GM21423 (cell line): ENCODE measurements around the gene PDE11A.
"Not testable (repeated sequence)": the region's sequence is repeated elsewhere in the genome, so short reads cannot be mapped to it uniquely, and the experiment has no call there.

Source experiments
- ATAC-seq: cut with Tn5 transposase; IDR thresholded peaks from one replicate; pipeline ENCODE4 v1.9.1; 2021; ENCODE audit warnings: mild to moderate bottlenecking, moderate library complexity; ENCODE audit not compliant: unreplicated experiment

Gene PDE11A

DNA sequence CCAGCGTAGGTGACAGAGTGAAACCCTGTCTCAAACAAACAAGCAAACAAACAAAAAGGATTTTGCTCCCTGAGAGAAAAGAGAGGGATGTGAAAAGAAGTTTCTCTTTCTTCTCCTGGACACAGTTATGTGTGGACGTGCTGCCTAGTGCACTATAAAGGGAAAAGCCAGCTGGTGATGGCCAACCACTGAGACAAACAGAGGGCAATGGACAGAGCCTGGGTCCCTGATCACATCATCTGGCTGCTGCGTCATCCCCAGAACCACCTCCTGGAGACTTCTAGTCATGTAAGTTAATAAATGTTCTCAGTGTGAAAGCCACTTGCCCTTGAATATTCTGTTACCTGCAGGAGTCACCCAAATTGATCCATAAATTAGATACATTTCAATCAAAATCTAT, 184.9 kb downstream of the PDE11A start:
- ATAC-seq = no peak

DNA sequence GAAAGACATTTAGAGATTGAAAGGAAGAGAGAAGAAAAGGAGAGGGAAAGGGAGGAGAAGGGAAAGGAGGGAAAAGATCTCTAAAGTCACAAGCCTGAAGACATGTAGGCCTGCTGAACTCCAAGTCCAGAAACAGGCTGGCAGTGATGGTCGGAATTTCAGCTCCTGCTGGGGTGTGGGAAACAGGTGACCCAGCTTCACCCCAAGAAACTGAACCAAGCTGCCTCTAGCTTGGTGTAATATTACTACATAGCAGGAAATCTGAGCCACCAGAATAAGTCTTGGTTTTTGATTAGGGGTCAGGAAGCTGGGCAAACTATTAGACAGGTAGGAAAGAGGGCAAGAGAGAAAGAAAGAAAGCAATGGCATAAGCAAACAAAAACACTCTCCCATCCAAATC, 185.8 kb downstream of the PDE11A start:
- ATAC-seq = no peak

DNA sequence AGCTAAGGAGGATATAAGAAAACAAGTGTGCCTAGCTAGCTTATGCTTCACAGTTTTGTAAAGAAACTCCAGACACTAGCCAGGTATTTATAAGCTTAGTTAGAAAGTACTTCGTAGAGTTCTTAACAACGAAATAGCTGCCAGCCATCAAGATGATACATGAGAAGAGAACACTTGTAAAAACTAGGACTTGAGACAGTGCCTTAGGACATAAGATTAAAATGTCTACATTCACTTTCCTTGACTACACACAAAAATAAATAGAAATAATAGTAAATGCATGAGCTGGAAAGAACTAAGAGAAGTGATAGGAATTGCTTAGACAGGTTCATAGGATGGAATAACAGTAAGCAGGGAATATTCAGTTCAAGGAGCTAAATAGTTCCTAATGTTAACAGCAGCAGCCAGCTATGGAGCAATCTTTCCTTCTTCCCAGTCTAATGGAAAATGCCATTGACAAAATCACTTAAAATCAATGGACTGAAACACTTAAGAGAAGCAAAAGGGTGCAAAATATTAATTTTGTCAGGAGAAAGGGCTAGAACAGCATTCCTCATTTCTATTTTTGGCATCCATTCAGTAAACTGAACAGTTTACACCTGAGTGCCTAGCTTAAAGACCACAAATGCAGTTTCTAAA, 186.6 kb downstream of the PDE11A start:
- no peak for ATAC-seq

DNA sequence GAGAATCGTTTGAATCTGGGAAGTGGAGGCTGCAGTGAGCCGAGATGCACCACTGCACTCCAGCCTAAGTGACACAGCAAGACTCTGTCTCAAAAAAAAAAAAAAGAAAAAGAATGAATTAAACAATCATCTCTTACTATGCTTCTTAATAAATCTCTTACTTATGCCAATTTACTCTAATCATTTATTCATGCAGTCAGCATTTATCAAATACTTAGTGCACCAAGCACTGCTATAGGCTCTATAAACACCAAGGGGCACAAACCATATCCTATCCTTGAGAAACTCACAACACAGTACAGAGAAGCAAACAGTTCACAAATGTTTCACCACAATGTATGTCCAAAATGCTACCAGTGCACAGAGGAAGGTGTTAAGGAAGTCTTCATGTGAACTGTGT, 189.4 kb downstream of the PDE11A start:
- ATAC-seq = no peak

DNA sequence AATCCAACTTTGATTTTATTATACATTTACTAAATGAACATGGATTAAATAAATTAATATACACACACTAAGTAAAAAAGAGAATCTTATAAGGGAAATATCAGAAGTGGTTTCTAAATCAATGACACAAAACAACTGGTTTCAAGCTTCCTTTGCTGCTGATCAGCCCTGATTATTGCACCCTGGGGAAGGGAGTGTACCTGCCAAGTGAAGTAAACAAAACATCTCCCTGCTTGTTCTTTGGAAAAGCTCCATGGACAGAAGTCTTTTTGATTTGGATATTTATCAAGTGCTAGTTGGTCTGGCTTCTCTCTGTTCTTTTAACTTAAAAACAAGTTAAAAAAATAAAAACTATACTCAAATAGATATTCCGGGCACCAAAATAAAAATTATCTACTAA, 190.1 kb downstream of the PDE11A start:
- no peak for ATAC-seq

DNA sequence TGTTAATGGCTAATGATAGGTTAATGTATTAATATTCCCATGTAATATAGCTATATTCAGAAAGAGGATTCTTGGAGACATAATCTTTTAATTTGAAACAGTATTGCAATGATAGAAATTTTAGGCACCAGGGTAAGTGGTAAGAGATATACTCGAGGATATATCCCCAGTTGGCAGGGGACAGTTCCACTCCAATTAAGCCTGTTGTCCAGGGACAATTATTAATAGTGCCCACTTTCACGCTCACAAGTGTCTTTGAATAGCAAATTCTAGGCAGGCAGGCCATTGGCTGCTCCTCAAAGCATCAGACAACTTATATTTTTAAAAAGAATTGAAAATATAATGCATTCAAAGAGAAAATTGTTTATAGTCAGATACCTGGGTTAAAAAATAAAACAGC, 190.7 kb downstream of the PDE11A start:
- ATAC-seq = no peak

DNA sequence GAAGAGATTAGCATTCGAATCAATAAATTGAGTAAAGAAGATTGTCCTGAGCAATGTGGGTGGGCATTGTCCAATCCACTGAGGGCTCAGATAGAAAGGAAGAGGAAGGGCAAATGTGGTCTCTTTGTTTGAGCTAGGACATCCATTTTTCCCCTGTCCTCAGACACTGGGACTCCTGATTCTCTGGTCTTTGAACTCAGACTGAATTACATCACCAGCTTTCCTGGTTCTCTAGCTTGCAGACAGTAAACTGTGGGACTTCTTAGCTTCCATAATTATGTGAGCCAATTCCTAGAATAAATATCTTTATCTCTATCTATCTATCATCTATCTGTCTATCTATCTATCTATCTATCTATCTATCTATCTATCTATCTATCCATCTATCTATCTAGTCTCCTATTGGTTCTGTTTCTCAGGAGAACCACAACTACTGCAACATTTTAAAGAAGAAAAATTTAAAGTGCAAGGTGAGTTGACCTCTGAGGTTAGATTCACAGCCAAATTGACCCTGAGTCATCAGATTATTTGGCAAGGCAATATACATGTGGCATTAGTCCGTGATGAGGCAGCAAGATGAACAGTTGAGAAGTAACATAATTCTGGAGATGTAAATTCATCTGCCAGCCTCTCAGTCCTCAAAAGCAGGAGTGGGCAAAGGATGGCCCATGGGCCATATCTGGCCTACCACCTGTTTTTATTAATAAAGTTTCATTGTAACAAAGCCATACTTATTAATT, 191.4 kb downstream of the PDE11A start:
- ATAC-seq = no peak

DNA sequence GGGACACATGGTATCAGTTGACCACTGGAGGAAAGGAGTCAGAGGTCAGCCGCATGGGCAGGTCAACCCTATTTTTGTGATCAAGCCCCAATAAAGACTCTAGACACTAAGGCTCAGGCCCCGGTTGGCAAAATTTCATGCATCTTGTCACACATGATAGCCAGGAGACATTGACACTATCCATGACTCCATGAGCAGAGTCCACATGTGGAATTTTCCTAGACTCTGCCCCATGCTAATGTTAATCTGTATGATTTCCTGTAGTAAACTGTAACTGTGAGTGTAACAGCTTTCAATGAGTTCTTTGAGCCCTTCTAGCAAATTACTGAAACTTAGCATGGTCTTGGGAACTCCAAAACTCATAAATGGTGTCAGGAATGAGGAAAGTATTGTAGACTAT, 192.3 kb downstream of the PDE11A start:
- ATAC-seq = no peak

DNA sequence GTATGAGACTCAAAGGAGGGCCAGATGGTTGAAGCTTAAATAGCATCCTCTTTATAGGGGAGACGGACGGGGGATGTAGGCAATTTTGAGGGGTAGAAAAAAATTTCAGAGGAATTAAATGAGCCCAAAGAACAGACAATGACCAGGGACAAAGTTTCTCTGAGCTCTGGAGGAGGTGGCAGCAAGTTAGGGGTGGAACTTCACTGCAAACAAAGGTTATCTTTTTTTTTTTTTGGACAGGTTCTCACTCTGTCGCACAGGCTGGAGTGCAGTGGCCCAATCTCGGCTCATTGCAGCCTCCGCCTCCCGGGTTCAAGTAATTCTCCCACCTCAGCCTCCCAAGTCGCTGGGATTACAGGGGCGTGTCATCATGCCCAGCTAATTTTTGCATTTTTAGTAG, 195.6 kb downstream of the PDE11A start:
- no peak for ATAC-seq

DNA sequence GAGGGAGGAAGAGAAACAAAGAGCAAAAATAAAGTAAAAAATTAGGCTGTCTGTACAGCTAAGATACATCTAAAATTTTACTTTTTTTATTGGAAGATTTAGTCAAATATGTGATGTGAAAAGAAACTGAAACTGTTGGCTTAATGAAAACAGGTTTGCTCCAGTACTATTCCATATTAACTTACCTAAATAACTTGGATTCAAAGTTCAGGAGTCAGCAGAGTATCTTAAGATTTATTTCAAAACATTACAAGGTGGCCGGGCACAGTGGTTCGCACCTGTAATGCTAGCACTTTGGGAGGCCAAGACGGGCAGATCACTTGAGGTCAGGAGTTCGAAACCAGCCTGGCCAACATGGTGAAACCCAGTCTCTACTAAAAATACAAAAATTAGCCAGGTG, 197.9 kb downstream of the PDE11A start:
- no peak for ATAC-seq

DNA sequence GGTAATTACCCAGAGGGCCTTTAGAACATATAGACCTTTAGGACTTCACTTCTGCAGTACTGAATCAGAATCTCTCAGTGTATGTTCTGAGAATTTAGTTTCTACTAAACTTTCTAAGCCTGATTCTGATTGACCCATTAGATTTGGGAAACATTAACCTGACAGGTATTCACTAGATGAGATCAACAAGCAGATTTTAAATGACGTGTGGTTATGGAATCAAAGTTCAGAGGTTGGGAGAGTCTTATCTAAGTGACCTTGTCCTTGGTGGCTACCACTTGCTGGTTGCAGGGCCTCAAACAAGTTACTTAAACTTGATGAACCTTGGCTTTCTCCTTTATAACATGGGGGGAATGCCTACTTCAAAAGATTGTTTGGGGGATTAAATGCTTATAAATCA, 198.7 kb downstream of the PDE11A start:
- no peak for ATAC-seq

DNA sequence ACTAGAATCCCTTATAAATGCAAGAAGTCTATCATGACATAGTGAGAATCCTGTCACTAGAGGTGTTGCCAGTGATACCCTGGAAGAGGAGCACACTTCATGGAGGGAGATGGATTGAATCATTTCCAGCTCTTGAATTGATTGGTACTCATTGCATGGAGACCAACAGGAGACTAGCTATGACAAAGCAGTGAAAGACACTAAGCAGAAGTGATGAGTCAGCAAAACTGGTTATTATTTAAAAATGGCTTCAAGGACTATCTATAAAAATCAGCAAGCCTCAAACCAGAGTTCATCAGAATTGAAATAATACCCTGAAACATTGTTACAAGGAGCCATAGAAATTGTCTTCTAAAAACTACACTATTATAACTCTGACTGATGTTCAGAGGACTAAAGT, 200.3 kb downstream of the PDE11A start:
- ATAC-seq = no peak

DNA sequence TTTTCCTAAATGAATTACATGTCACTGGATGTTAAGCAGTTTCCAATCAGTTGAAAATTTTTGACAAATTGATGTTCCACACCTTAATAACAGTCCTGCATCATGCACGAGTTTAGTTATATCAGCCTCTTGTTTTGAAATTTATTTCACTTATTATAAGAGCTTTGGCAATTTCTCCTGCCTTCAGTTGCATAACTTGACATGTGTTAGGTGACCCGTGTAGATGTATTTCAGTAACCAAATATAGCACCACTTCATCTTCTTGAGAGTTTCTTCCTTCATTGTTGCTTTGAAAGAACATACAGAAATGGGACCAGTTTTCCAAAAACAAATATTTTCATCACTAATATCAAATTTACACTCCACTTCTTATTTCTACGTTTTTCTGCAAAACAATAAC, 202.7 kb downstream of the PDE11A start:
- ATAC-seq = no peak

DNA sequence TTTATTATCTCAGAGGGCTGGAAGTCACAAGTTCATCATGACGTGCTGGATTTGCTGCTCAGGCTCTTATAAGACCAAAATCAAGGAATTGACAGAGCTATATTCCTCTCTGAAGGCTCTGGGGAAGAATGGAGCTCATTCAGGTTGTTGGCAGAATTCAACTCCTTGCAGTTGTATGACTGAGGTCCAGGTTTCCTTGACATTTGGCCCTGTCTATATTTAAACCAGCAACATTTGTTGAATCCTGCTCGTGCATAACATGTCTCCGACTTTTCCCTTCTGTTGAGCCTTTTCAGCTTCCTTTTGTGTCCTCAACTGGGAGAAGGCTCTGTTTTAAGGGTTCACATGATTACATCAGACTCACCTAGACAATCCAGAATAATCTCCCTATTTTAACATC, 203.4 kb downstream of the PDE11A start:
- ATAC-seq = no peak

DNA sequence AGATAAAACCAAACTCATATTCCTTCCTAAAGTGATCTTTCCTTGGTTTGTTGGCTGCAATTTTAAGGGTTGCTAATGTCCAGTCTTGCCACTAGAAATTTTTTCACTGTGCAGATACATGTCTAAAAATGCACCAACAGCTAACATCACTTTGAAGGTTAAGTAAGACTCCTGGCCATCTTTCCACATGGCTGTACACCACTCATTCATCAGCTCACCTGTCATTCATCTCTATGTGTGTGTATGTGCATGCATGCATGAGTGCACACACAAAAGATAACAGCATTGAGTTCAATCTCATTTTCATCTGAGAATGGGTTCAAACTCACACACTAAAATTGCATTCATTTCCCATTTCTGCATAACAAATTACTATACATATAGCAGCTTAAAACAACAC, 203.8 kb downstream of the PDE11A start:
- ATAC-seq = no peak

DNA sequence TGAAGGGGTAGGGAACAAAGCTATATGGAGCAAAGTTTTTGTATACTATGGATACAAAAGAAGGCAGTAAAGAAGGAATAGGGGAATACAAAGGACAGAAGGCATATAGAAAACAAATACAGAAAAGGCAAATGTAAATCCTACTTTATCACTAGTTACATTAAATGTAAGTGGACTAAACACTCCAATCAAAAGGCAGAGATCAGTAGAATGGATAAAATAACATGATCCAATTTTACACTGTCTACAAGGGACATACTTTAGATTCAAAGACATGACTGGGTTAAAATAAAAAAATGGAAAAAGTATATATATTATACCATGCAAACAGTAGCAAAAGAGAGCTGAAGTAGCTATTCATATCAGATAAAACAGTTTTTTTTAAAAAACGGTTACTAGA, 215.0 kb downstream of the PDE11A start:
- no peak for ATAC-seq

DNA sequence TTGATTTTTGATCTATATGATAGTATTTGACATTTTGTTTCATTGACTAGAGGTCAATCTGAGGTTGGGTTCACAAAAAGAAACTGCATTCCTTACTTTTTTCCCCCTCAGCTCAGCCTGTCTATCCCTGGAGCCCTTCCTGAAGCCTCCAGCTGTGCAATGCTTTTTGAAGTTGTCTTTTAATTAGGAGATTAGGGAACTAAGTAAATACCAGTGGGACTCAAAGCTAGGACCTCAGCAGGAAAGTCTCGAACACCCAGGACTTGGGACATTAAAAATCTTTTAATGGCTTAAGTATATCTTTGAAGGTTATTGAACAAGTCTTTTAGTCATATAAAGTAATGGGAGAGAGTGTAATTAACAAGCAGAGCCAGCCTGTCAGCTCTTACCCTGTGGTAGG, 220.2 kb downstream of the PDE11A start:
- no peak for ATAC-seq

DNA sequence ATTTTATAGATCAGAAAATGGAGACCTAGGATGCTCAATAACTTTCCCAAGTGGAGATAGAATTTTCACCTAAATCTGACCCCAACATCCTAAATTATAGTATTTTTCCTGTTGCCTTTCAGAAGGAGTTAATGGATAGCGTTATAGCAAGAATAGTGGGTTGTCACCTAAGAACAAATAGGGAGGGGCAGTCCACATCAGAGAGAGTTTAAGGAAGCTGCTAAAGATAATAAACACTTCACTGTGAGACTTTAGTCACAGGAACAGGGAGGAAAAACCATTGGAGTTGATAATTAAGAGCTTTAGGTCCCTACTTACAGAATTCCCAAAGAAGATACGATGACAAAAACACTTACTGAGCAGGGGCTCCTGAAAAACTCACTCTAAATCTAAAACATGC, 229.4 kb downstream of the PDE11A start:
- no peak for ATAC-seq

DNA sequence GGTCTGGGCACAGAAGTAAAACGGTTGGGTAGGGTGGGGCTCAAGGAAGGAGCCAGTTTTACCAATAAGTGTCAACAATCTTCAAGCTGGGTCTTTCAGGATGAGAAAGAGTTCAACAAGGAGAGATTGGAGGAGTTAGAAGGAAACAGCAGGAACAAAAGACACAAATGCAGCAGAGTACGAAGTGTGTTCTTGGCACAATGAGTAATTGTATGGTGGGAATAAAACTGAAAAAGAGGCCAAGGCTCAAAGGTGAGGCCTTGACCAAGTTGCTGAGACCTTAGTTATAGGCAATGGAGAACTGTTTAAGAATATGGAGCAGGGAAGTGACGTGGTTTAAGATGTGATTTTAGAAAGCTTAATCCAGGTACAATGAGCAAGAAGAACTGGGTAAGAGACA, 230.3 kb downstream of the PDE11A start:
- ATAC-seq = no peak

DNA sequence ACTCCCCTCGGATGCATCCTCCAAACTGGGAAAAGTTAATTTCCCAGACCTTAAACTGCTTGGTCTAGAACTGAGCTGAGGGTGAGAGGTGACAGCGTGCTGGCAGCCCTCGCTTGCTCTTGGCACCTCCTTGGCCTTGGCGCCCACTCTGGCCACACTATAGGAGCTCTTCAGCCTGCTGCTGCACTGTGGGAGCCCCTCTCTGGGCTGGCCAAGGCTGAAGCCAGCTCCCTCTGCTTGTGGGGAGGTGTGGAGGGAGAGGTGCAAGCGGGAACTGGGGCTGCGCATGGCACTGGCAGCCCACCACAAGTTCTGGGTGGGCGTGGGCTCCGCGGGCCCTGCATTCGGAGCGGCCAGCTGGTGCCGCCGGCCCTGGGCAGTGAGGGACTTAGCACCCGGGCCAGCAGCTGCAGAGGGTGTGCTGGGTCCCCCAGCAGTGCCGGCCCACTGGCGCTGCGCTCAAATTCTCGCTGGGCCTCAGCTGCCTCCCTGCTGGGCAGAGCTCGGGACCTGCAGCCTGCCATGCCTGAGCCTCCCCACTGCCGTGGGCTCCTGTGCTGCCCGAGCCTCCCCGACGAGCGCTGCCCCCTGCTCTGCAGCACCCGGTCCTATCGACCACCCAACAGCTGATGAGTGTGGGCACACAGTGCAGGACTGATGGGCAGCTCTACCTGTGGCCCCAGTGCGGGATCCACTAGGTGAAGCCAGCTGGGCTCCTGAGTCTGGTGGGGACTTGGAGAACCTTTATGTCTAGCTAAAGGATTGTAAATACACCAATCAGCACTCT, 237.0 kb downstream of the PDE11A start:
- ATAC-seq = not testable (repeated sequence)

DNA sequence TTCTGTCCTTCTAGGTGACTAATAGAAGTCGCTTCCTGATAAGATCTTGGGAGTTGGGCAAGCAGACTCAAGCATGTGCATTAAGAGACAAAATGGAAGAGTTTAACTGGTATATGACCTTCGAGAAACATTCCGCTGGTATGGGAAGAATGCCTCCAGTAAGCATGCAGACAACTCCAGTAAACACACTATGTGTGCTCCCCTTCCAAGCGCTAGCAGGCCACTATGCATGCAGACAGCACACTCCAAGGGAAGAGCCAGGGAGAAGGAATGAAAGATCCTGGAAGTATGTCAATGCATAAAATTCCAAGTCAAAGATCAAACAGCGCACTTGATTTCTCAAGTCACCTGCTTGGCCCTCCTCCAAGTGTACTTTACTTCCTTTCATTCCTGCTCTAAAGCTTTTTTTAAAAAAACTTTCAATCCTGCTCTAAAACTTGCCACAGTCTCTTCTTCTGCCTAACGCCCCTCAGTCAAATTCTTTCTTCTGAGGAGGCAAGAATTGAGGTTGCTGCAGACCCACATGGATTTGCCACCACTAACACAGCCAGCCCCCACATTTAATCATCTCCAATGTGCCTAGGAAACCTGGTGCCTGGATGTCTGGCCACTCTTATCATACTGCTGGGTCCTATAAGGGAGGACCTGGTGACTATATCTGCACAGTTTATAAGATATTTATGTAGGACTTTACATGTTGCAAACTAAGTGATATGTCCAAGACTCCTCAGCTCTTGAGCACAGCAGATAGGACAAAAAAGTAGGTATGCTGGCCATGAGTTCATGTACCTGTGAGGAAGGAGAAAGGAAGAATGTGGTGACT, 239.8 kb downstream of the PDE11A start:
- ATAC-seq = no peak
